Nephron (organoid): ENCODE data around the gene VGLL3.
"Not testable (repeated sequence)": the region's sequence is repeated elsewhere in the genome, so short reads cannot be mapped to it uniquely, and the experiment has no call there.

ENCODE experiments used
- H3K27ac Mint-ChIP-seq, 3 experiments: 2 replicates each; pipeline ENCODE4 v1.8.0; 2020; ENCODE audit warnings: mixed read lengths in 3 of 3, mild to moderate bottlenecking in 2 of 3, moderate library complexity in 1 of 3
- H3K27me3 Mint-ChIP-seq: 2 replicates; pipeline ENCODE4 v1.8.0; 2021; ENCODE audit warnings: low read depth, mild to moderate bottlenecking, moderate library complexity, mixed read lengths
- H3K36me3 Mint-ChIP-seq: 2 replicates; pipeline ENCODE4 v1.8.0; 2020; ENCODE audit warnings: low read depth, mixed read lengths
- H3K4me1 Mint-ChIP-seq: 2 replicates; pipeline ENCODE4 v1.8.0; 2020; ENCODE audit warnings: mixed read lengths
- H3K4me3 Mint-ChIP-seq, 3 experiments: 2 replicates each; pipeline ENCODE4 v1.8.0; 2020; ENCODE audit warnings: mild to moderate bottlenecking in 3 of 3, mixed read lengths in 3 of 3, moderate library complexity in 2 of 3
- H3K9me3 Mint-ChIP-seq: 2 replicates; pipeline ENCODE4 v1.8.0; 2020; ENCODE audit warnings: mixed read lengths
- CTCF ChIP-seq, 3 experiments: fragments of 200-600 bp; sonication (generic); IDR thresholded peaks; one replicate each; pipeline ENCODE4 v1.5.0; 2021; ENCODE audit warnings: antibody characterized with exemption in 3 of 3; ENCODE audit not compliant: unreplicated experiment in 3 of 3

The VGLL3 gene

GRCh38 chr3:87025661-87026645 lies 35.0 kb upstream of the VGLL3 start:
- no peaks in the 10 kb centered on the region for H3K36me3 Mint-ChIP-seq
- no peaks in the 10 kb centered on the region for H3K4me1 Mint-ChIP-seq
- peaks cover 7% of the 10 kb centered on the region for H3K9me3 Mint-ChIP-seq
- no peak overlapping the region for H3K4me3 Mint-ChIP-seq
- H3K27ac Mint-ChIP-seq: no peak overlapping the region
- no peaks in the 10 kb centered on the region for H3K27me3 Mint-ChIP-seq
- TF ChIP-seq CTCF (IDR thresholded peaks at IDR 0.05; ENCODE audit: unreplicated experiment in 3 of 3): no peak

GRCh38 chr3:87017370-87017769 lies 26.4 kb upstream of the VGLL3 start:
- not testable (repeated sequence) for H3K4me3 Mint-ChIP-seq, H3K27me3 Mint-ChIP-seq, H3K36me3 Mint-ChIP-seq, H3K27ac Mint-ChIP-seq, H3K4me1 Mint-ChIP-seq
- H3K9me3 Mint-ChIP-seq: peaks cover 22% of the 10 kb centered on the region

GRCh38 chr3:87009271-87009670 lies 18.3 kb upstream of the VGLL3 start:
- Mint-ChIP-seq H3K27me3 (no peaks in the 10 kb centered on the region), H3K27ac (no peak overlapping the region), H3K9me3 (peaks cover 6% of the 10 kb centered on the region), H3K36me3 (no peaks in the 10 kb centered on the region), H3K4me3 (no peak overlapping the region), H3K4me1 (no peaks in the 10 kb centered on the region)
- TF ChIP-seq CTCF (IDR thresholded peaks at IDR 0.05; ENCODE audit: unreplicated experiment in 3 of 3): no peak

- H3K27ac Mint-ChIP-seq: no peak overlapping the region
- TF ChIP-seq CTCF (IDR thresholded peaks at IDR 0.05; ENCODE audit: unreplicated experiment in 3 of 3): peak; percentile 28 to 41 (median 30)
- no peaks in the 10 kb centered on the region for H3K27me3 Mint-ChIP-seq
- no peaks in the 10 kb centered on the region for H3K36me3 Mint-ChIP-seq
- H3K4me1 Mint-ChIP-seq: no peaks in the 10 kb centered on the region
- H3K4me3 Mint-ChIP-seq: no peak overlapping the region
- H3K9me3 Mint-ChIP-seq: peaks cover 6% of the 10 kb centered on the region
These were observed 16.0 kb upstream of the VGLL3 start for GRCh38 chr3:87006844-87007439.

- no peaks in the 10 kb centered on the region for H3K4me1 Mint-ChIP-seq
- no peak for TF ChIP-seq CTCF (IDR thresholded peaks at IDR 0.05; ENCODE audit: unreplicated experiment in 3 of 3)
- peaks cover 6% of the 10 kb centered on the region for H3K9me3 Mint-ChIP-seq
- H3K4me3 Mint-ChIP-seq: no peak overlapping the region
- no peaks in the 10 kb centered on the region for H3K36me3 Mint-ChIP-seq
- no peaks in the 10 kb centered on the region for H3K27me3 Mint-ChIP-seq
- no peak overlapping the region for H3K27ac Mint-ChIP-seq
These were observed 13.9 kb upstream of the VGLL3 start for GRCh38 chr3:87004883-87005282.

GRCh38 chr3:87002346-87002745 lies 11.4 kb upstream of the VGLL3 start:
- H3K4me1 Mint-ChIP-seq: no peaks in the 10 kb centered on the region
- no peaks in the 10 kb centered on the region for H3K36me3 Mint-ChIP-seq
- H3K27me3 Mint-ChIP-seq: no peaks in the 10 kb centered on the region
- no peak for TF ChIP-seq CTCF (IDR thresholded peaks at IDR 0.05; ENCODE audit: unreplicated experiment in 3 of 3)
- no peak overlapping the region for H3K27ac Mint-ChIP-seq
- H3K9me3 Mint-ChIP-seq: no peaks in the 10 kb centered on the region
- no peak overlapping the region for H3K4me3 Mint-ChIP-seq
